CD4-positive, alpha-beta T cell (primary cell): Measurements from ENCODE around the gene SPOCK1. TPM values are rescaled to one million over a fixed set of nuclear protein-coding genes. Genes with fewer than 3 reads are reported as not detected.

Source experiments
- ATAC-seq: fragments of 200-7000 bp; cut with Tn5 transposase; one replicate; pipeline ENCODE4 v1.10.0; 2022; ENCODE audit warnings: mild to moderate bottlenecking; ENCODE audit not compliant: poor library complexity
- CTCF ChIA-PET: fragments of 350-600 bp; sonication (Branson Sonifier 250); formaldehyde crosslinking; loops from one replicate; lab custom pipeline; 2021; ENCODE audit warnings: antibody characterized with exemption, inconsistent platforms; lab: Charles Lee
- POLR2A ChIA-PET: fragments of 350-600 bp; sonication (Branson Sonifier 250); formaldehyde crosslinking; loops from one replicate; lab custom pipeline; 2021; ENCODE audit warnings: antibody characterized with exemption, inconsistent platforms; lab: Charles Lee
- DNase-seq, 14 experiments: peaks; one replicate each; pipeline ENCODE4 v3.0.0-alpha.2; 2013 to 2020; ENCODE audit warnings: mixed read lengths in 2 of 14
- H3K27ac ChIP-seq, 2 donors: one replicate each; pipeline versions ENCODE4 v1.5.1 to v1.7.0; 2013; ENCODE audit warnings: low read length in 2 of 2, low read depth in 1 of 2, mild to moderate bottlenecking in 1 of 2
- H3K27me3 ChIP-seq, 2 experiments: 1 replicate in 1 of 2; 2 replicates in 1 of 2; pipeline versions ENCODE4 v1.6.1 to v1.7.0; 2013; ENCODE audit warnings: low read length in 2 of 2, control low read depth in 1 of 2, mild to moderate bottlenecking in 1 of 2, moderate library complexity in 1 of 2; ENCODE audit not compliant: insufficient read depth in 2 of 2, control insufficient read depth in 1 of 2
- H3K36me3 ChIP-seq: one replicate; pipeline ENCODE4 v1.6.1; 2013; ENCODE audit warnings: low read length, control low read depth; ENCODE audit not compliant: insufficient read depth
- H3K4me1 ChIP-seq: one replicate; pipeline ENCODE4 v1.6.1; 2013; ENCODE audit warnings: low read length, control low read depth; ENCODE audit not compliant: insufficient read depth
- H3K4me3 ChIP-seq: one replicate; pipeline ENCODE4 v1.5.1; 2013; ENCODE audit warnings: mild to moderate bottlenecking, low read length, moderate library complexity
- H3K9me3 ChIP-seq, 2 experiments: 1 replicate in 1 of 2; 2 replicates in 1 of 2; pipeline versions ENCODE4 v1.6.1 to v1.7.0; 2013; ENCODE audit warnings: low read length in 2 of 2, mild to moderate bottlenecking in 2 of 2, control low read depth in 1 of 2, moderate library complexity in 1 of 2; ENCODE audit not compliant: control insufficient read depth in 1 of 2, insufficient read depth in 1 of 2
- H3K27ac Mint-ChIP-seq: one replicate; pipeline ENCODE4 v1.8.0; 2020; ENCODE audit warnings: mixed read lengths
- H3K27me3 Mint-ChIP-seq: one replicate; pipeline ENCODE4 v1.8.0; 2021; ENCODE audit warnings: mixed read lengths
- H3K36me3 Mint-ChIP-seq: one replicate; pipeline ENCODE4 v1.8.0; 2021; ENCODE audit warnings: low read depth, mixed read lengths
- H3K4me1 Mint-ChIP-seq: one replicate; pipeline ENCODE4 v1.8.0; 2021; ENCODE audit warnings: low read depth, mixed read lengths
- H3K4me3 Mint-ChIP-seq: one replicate; pipeline ENCODE4 v1.8.0; 2020; ENCODE audit warnings: mild to moderate bottlenecking, mixed read lengths
- H3K9me3 Mint-ChIP-seq: one replicate; pipeline ENCODE4 v1.8.0; 2020; ENCODE audit warnings: mixed read lengths
- intact Hi-C, 2 experiments: fragments of 100-400 bp; cut with DNase I in 1 of 2; cut with micrococcal nuclease in 1 of 2; formaldehyde crosslinking; loops; one replicate each; pipeline versions ENCODE4 v1.15.1 to v1.9.0; 2023 to 2025; cut with DNase I, micrococcal nuclease
- total RNA-seq, 174 experiments: library from RNA in 2 of 174; stranded (reverse) in 2 of 174; gene quantifications; one replicate each; pipeline ENCODE4 v1.2.3 and lab custom pipeline; 2021 to 2026
- TF ChIP-seq, protein P1 (sequence below): fragments of 200-600 bp; IDR thresholded peaks from one replicate; pipeline ENCODE4 v1.8.0; 2022; ENCODE audit warnings: antibody characterized with exemption, mild to moderate bottlenecking

The SPOCK1 gene
- total RNA-seq, 2 experiments from 2014 or later, result not detected

DNA sequence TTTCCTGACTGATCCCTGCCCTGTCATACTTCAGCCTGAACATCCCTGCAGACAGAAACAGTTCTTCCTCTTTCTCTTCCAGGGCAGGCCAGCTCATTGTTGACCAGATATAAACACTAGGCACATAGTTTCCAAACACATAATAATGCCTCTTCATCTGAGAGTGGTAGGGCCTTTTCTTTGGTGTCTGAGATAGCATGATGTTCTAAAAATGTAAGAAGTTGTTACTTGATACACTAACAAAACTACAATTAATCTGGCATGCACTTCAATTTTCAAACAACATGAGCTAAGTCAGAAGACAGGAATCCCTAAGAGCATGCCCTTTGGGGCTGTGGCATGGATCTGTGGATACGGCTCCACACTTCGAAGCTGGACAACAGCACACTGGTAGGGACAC lies 246.6 kb downstream of the SPOCK1 start:
- Mint-ChIP-seq H3K4me3 (no peak overlapping the region), H3K27me3 (peaks cover 19% of the 10 kb centered on the region), H3K4me1 (no peaks in the 10 kb centered on the region), H3K27ac (no peak overlapping the region), H3K9me3 (peaks cover under 1% of the 10 kb centered on the region), H3K36me3 (no peaks in the 10 kb centered on the region)
- TF ChIP-seq, protein P1, sequence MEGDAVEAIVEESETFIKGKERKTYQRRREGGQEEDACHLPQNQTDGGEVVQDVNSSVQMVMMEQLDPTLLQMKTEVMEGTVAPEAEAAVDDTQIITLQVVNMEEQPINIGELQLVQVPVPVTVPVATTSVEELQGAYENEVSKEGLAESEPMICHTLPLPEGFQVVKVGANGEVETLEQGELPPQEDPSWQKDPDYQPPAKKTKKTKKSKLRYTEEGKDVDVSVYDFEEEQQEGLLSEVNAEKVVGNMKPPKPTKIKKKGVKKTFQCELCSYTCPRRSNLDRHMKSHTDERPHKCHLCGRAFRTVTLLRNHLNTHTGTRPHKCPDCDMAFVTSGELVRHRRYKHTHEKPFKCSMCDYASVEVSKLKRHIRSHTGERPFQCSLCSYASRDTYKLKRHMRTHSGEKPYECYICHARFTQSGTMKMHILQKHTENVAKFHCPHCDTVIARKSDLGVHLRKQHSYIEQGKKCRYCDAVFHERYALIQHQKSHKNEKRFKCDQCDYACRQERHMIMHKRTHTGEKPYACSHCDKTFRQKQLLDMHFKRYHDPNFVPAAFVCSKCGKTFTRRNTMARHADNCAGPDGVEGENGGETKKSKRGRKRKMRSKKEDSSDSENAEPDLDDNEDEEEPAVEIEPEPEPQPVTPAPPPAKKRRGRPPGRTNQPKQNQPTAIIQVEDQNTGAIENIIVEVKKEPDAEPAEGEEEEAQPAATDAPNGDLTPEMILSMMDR, result no peak
- H3K4me3 ChIP-seq, result no peak overlapping the region
- no peaks in the 10 kb centered on the region for H3K27me3 ChIP-seq
- intact Hi-C loops, result no loop called here
- ATAC-seq (no peak), DNase-seq (no peak)
- no peaks in the 10 kb centered on the region for H3K36me3 ChIP-seq
- no peaks in the 10 kb centered on the region for H3K4me1 ChIP-seq
- ChIA-PET POLR2A (no interaction called here), CTCF (no interaction called here)
- no peak overlapping the region for H3K27ac ChIP-seq
- H3K9me3 ChIP-seq, result no peaks in the 10 kb centered on the region

DNA sequence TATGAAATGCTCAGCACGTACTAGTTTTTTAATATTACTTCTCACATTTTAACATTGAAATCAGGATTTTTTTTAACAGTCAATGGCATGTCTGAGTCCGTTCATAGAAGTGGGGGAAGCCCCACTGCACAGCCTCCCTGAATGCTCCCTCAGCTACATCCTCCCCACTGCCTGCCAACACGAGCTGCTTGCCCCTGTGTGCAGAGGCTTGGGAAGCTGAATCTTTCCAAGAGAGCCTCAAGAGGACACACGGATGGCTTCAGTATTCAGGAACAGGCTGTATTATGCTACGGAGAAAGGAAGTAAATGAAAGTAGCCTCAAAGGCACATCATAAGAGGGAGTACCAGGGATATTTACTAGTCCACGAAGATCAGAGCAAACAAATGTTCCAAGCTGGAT lies 248.7 kb downstream of the SPOCK1 start:
- TF ChIP-seq, protein P1, result no peak
- POLR2A ChIA-PET, result no interaction called here
- no peaks in the 10 kb centered on the region for H3K36me3 ChIP-seq
- no peak overlapping the region for H3K4me3 ChIP-seq
- intact Hi-C loops, result no loop called here
- CTCF ChIA-PET, result no interaction called here
- Mint-ChIP-seq H3K9me3 (no peaks in the 10 kb centered on the region), H3K36me3 (no peaks in the 10 kb centered on the region), H3K27ac (no peak overlapping the region), H3K4me1 (no peaks in the 10 kb centered on the region), H3K4me3 (no peak overlapping the region), H3K27me3 (peaks cover 22% of the 10 kb centered on the region)
- H3K4me1 ChIP-seq, result no peaks in the 10 kb centered on the region
- no peaks in the 10 kb centered on the region for H3K27me3 ChIP-seq
- H3K9me3 ChIP-seq, result no peaks in the 10 kb centered on the region
- ATAC-seq (no peak), DNase-seq (no peak)
- H3K27ac ChIP-seq, result no peak overlapping the region

DNA sequence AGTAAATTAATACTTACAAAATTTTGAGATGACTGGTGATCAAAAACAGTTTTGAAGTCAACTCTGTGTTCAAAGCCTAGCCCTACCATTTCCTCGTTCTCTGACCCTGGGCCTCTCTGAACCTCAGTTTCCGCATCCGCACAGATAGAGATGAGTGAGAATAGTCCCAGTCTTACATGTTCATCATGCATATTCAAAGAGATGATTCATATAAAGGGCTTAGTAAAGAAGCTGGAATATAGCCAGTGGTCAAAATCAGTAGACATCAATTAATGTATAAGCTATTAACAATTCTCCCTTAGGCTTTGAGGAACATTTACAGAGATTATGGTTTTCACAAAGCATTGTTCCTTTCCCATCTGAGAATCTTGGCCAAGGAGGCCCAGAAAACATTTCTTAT lies 250.6 kb downstream of the SPOCK1 start:
- Histone ChIP-seq H3K27ac (no peak overlapping the region), H3K4me1 (no peaks in the 10 kb centered on the region), H3K27me3 (no peaks in the 10 kb centered on the region), H3K36me3 (no peaks in the 10 kb centered on the region), H3K4me3 (no peak overlapping the region), H3K9me3 (no peaks in the 10 kb centered on the region)
- H3K36me3 Mint-ChIP-seq, result no peaks in the 10 kb centered on the region
- no peak overlapping the region for H3K4me3 Mint-ChIP-seq
- H3K4me1 Mint-ChIP-seq, result no peaks in the 10 kb centered on the region
- CTCF ChIA-PET, result no interaction called here
- peaks cover 20% of the 10 kb centered on the region for H3K27me3 Mint-ChIP-seq
- intact Hi-C loops, result no loop called here
- H3K9me3 Mint-ChIP-seq, result no peaks in the 10 kb centered on the region
- DNase-seq (no peak), ATAC-seq (no peak)
- POLR2A ChIA-PET, result no interaction called here
- H3K27ac Mint-ChIP-seq, result no peak overlapping the region
- TF ChIP-seq, protein P1, result no peak
